ENCODE data around the gene VAV2.

Gene VAV2

GRCh38 chr9:133951265-133951664 lies 40.9 kb downstream of the VAV2 start:
- DNase-seq (ENCODE audit: low spot score): no peak

DNA sequence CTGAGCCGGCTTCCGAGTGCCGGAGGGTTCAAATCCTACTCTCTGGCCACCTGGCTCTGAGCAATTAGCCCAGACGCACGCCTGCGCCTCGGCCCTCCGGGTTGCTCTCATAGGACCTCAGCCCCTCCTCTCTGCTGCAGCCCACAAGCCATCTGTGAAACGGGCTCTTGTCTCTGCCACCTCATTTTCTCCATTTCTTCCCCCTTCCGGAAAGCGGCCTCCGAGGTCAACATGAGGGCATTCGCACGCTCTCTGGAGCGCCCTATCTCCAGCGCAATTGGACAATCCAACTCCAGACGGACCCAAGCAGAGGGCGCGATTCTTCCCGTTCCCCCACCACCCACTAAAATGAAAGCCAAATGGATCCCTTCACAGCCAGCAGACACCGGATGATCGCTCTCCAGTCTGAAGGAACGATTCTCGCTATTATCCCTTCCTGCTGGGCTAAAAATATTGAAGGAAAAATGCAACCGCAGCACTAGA lies 41.5 kb downstream of the VAV2 start:
- no peak for DNase-seq (ENCODE audit: low spot score)

GRCh38 chr9:133950192-133950591 lies 41.9 kb downstream of the VAV2 start:
- no peak for DNase-seq (ENCODE audit: low spot score)

DNA sequence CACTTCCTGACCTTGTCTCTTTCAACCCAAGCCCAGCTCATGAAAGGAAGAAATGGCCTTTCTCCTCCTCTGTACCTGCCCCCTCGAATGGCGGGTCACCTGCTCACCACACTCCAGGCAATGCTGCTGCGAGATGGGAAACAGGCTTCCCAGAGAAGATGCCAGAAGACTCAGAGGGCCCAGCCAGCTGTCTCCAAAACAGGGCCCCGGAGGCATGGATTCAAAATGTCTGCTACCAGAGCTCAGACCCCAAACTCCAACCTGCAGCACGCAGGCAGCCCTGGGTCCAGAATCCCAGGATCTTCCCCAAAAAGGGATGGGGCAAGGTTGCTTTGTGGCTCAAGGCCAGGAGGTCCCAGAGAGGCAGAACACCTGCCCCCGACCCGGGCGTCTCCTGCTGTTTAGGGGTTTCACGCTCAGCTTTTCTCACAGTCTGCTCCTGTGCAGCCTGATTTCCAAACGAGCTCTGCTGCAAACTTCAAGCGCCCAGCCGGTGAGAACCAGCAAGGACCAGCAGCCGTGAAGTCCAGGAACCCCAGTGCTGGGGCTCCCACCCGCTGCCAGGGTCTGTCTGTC lies 42.5 kb downstream of the VAV2 start:
- no peak for DNase-seq (ENCODE audit: low spot score)

DNA sequence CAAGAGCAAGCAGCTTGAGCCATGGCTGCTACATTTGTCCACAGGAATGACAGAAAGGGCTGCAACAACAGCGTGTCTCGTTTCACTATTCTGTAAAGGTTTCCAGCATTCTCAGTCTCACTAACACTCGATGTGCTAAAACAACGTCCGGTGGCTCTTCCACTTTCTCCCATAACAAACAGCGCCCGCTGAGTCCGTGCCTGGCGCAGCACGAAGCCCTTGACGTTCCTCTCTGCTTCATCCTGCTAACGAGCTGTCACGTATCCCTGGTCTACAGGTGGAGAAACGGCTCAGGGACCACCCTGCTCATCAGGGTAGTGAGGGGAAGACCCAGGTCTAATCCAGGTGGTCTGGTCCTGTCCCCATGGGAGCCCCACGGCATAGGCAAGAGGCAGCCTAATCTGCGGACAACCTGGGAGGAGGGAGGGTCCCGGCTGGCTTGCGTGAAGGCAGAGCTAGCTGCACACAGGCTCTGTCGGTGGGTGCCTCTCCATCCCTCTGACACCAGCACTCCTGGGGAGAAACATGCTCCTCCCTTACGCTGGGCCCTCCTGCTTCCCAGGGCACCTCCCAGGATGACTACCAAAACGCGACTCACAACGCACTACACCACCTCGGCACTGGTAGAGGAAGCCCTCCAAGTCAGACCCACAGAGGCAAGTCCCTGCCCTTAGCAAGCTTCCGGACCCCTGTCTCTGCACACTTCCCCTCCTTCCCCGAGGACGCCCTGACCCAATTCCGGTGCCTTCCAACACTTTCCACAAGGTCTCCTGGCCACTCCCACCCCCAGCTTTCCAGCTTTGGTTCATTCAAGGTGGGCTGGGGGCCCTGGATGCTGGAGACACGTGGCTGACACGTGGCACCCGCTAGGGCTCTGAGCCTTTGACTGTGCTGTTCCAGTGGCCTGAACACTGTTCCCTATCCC lies 43.3 kb downstream of the VAV2 start:
- no peak for DNase-seq (ENCODE audit: low spot score)

DNA sequence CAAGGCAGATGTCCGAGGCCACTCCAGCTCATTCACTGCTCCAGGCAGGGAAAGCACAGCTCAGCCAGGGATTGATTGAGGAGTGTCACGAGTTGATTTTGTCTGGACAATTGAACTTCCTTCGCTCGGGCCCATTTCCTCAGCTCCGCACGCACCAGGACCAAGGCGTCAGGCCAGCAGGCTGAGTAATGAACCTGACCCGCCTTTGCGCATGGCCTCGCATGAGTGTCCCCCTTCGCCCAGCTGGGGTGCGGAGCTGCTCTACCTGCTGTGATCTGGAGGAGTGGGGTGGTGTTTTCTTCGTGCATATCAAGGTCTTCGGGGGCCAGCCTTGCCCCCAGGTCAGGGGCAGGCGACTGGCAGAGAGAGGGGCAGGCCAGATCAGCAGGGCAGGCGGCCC lies 44.0 kb downstream of the VAV2 start:
- no peak for DNase-seq (ENCODE audit: low spot score)

DNA sequence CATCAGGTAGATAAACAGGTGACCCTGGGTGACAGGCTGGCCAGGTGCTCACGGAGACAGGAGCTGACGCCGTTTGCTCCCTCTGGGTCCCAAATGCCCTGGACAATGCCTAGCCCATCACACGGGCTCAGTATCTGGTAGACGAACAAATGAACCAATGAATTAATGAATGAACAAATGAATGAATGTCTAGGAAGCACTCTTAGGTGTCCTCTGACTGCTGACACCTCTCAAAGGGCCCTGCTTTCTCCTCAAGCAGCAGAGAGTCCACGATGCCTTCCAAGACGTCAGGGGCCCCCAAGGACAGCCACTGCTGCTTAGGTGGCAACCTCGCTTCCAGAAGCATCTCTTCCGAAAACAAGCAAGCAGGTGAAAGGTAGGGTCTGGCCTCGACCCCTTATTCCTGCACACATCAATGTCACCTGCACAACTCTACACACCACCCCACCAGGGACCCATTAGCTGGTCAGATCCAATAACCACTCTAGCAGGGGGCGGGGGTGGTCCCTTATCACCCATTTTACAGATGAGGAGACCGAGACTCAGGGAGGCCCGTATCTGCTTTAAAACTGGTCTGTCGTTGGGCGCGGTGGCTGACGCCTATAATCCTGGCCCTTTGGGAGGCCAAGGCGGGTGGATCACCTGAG lies 45.2 kb downstream of the VAV2 start:
- no peak for DNase-seq (ENCODE audit: low spot score)

DNA sequence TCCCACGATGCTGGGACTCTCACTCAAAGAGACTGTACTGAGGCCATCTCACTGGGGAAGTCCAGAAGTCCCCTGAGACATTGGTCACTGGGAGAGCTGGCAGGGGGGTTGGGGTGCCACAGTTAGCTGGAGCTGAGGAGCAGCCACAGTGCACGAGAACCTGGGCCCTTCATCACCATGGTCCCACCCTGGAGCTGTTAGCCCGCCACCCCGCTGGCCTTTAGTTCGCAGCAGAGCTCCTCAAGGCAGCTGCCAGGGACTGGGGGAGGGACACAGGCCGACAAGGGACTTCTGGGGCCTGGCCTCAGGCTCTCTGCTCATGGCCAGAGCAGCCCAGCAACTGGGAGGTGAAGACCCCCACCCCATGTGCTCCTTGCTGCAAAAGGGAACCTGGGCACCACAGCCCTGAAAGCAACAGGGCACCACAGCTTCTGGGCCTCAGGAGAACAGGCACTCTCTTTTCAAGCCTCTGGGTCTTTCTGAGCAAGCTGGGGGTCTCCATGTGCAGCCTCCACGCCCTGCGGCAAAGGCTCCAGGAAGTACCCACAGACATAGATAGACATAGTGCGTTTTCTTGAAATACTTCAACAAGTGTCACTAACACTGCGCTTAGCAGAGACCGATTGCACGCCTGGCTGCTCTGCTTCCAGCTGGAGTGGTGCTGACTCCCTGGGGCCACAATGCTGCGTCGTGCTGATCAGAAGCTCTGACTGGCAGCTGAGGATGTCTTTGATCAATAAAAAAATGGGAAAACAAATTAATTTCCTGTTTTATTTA lies 46.0 kb downstream of the VAV2 start:
- no peak for DNase-seq (ENCODE audit: low spot score)

DNA sequence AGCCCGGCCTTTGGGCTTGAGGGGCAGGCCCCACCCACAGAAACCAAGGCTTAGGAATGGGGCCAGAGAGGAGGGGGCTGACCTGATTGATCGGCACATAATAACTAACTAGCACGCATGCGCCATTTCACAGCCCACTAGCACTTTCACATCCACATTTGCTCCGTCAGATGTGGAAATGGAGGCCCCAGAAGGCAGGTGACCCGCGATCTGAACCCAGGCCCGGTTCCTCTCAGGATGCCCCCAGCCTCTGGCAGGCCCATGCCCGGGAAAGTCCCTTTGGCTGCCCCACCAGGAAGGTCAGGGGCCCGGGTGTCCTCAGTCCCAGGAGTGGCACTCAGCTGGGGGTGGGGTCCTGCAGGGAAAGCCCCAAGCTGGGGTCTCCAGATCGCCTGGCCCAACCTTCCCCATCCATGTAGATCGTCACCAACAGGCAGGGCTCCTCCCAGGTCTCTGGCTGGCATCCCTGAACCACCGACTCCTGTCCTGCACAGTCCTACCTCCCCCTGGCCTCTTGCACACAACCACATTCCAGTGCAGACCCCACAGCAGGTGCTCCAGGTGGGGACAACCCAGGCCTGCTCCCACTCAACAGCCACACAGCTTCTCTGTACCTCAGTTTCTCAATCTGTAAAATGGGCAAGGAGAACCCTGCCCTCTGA lies 46.7 kb downstream of the VAV2 start:
- no peak for DNase-seq (ENCODE audit: low spot score)

DNA sequence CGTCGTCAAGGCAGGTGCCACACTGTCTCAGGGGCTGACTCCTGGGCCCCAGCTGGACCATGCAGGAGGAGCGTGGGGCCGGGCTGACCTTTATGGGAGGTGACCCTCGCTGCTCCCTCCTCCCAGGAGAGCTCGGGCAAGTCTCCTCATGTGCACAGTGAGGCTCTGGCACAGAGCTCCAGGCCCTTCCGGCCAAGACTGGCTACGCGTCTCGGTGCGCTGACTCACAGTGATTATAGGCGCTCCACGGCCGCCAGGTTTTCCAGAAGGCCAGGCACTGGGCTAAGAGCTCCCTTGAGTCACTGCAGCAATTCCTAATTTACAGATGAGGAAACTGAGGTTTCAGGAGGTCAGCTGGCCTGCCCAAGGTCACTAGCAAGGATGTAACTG lies 47.4 kb downstream of the VAV2 start:
- no peak for DNase-seq (ENCODE audit: low spot score)

DNA sequence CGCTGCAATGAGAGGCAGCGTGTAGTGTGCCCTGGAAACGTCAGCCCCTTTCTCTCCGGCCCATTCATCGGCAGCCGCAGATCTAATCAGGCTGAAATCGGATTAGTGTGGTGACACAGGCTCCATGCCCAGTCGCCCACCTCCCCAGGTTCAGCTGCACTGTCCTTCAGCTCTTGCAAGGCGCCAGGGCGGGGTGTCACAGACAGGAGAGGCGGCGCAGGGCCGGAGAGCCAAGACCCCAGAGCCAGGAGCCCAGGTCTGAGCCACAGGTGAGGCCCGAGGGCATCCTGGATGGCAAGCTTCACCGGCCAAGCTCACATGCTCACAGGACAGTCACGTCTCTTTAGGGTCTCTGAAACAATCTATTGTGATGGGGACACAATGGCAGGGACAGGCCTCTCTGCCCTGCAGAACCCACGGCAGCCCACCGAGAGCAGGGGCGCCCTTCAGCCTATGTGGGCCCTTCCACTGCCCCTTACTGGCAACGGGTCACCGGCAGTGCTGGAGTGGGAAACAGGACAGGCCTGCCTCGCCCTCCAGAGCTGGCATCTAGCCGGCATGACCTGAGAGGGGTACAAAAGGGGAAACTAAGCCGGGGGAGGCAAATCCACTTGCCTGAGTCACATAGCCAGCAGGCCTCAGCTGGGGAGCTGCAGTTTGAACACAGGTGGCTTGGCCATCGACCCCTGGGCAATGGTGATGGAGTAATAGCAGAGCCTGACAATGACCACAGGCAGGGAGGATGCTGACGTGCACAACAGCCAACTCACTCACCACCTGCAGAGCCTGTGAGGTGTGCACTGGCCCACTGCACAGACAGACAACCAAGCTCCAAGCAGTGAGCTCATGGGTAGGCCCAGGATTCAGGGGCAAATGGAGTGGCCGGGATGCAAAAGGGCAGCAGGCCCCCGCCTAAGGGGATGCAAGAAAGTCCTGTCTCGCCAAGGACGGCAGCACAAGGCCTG lies 48.1 kb downstream of the VAV2 start:
- no peak for DNase-seq (ENCODE audit: low spot score)

- DNase-seq (ENCODE audit: low spot score): no peak
Observed at GRCh38 chr9:133943036-133943780, 48.9 kb downstream of the VAV2 start.

- no peak for DNase-seq (ENCODE audit: low spot score)
Observed at GRCh38 chr9:133942206-133942975, 49.7 kb downstream of the VAV2 start.

GRCh38 chr9:133939845-133940244 lies 52.3 kb downstream of the VAV2 start:
- no peak for DNase-seq (ENCODE audit: low spot score)

DNA sequence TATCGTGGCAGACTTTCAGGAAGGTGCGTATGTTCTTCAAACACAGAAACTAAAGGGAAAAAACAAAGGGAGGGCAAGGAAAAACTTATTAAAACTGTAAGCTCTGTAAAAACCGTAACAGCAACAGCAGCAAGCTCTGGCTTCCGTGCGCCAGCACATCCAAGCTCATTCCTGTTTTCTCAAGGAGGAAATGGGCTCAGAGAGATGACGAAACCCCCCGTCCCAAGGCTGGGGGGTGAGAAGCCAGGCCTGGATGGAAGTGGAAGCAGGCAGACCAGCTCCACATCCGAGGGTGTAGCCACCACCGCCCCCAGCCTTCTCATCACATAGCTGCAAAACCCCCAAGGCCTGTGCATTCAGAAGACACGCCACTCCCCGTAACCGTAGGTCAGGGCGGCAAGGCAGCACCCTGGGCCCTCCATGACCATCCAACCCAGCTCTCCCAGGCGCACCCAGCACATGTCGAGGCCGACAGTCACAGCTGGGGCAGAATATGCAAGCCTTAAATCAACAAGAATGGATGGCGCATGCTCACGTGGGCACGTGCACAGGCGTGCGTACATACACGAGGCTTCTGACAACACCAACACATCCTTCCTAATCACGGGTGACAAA lies 52.8 kb downstream of the VAV2 start:
- no peak for DNase-seq (ENCODE audit: low spot score)

DNA sequence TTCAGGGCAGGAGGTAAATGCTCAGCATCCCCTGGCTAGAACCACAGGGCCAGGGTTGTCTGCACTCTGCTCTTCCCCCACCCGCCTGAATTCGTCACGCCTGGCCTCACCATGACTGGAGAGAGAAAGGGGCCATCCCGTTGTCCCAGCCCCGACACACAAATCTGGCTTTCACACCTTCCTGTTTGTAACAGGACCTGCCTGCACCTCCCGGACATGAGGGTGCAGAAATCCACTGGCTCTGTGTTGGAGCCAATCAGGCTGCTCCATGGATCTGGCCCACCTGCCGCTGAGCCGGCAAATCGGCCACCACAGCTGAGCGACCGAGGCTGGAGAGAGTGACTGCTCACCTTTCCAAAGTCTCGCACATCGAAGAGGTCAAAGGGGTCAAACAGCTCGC lies 53.4 kb downstream of the VAV2 start:
- no peak for DNase-seq (ENCODE audit: low spot score)

GRCh38 chr9:133938086-133938485 lies 54.0 kb downstream of the VAV2 start:
- DNase-seq (ENCODE audit: low spot score): no peak

- DNase-seq (ENCODE audit: low spot score): no peak
Observed at GRCh38 chr9:133937120-133937519, 55.0 kb downstream of the VAV2 start.

Data from hematopoietic multipotent progenitor cell treated with erythropoietin and hydrocortisone succinate and interleukin-3 and kit ligand, for 15 days (in vitro differentiated cells).